ENCODE measurements around the gene RABGGTA. TPM values are rescaled to one million over a fixed set of nuclear protein-coding genes. Genes with fewer than 3 reads are reported as not detected.

The RABGGTA gene
- total RNA-seq, 2 experiments from 2014 or later, result 24.3 to 27.3 TPM

DNA sequence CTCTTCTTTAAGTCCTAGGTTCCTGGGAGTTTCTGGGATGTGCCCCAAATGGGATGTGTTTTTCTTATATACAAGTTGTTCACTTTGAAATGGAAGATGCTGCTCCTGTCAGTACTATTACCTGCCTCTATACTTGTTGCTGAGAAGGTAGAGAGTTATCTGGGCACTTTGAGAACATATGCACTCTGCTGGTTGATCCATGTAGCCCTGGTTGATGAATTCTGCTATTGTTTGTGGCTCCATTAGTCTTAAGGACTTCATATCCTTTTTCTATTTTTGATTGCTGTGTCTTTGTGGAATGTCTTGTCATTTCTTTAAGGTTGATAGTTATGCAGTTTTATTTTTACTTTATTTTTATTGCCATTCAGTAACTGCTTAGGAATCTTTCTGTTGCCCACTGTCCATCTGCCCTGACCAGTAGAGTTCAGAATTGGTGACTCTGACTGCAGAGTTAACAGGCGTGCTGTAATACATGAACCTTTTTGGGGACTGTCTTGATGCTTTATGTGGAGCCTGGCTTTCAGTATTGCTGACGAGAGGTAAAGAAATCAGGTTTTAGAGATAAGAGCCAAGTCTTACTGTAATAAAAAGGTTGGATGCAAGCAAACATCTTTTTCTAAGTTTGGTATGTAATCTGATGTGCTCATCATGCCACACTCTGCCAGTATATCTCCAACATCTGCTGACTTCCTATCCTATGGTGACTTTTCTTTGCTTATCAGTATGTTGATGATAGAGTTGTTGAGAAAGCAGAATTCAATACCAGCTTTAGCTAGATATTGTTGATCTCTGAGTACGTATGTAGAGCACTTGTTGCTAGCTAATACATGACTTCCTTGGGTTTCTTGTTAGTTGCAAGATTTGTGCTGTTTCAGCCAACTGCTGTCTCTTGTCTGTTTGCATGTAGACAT, 37.0 kb downstream of the RABGGTA start:
- BruUV-seq (replicated peaks), result no TSS peak
- no peak; the same call in 1 of the 2 replicates for TF ChIP-seq CTCF (conservative IDR thresholded peaks at IDR 0.05; ENCODE audit: low read length)
- Histone ChIP-seq H2AFZ (ENCODE audit: low read length) (no peak overlapping the region), H3K9me3 (ENCODE audit: low read length) (no peaks in the 10 kb centered on the region), H3K36me3 (ENCODE audit: insufficient read depth, low read length) (peaks cover 55% of the 10 kb centered on the region), H3K4me3 (ENCODE audit: low read depth, low read length, poor library complexity, severe bottlenecking) (peak overlapping the region; percentile 84), H3K27ac (ENCODE audit: low read depth, low read length, poor library complexity, severe bottlenecking) (no peak overlapping the region), H3K79me2 (ENCODE audit: insufficient read depth, low read depth, low read length) (peaks cover 36% of the 10 kb centered on the region), H3K4me1 (ENCODE audit: insufficient read depth, low read length, poor library complexity, severe bottlenecking) (peaks cover 30% of the 10 kb centered on the region), H3K4me2 (ENCODE audit: low read length) (peak overlapping the region; percentile 87), H3K9me2 (ENCODE audit: insufficient read depth, low read length) (no peaks in the 10 kb centered on the region), H4K20me1 (ENCODE audit: insufficient read depth, low read length) (no peaks in the 10 kb centered on the region)
- POLR2A ChIA-PET, result interaction anchor here (0.6 to 1.2 kb wide), 4 partner anchors 7 to 40 kb away, joined by 3 to 4 read pairs (median 4); partner anchors contain the start of gene CHMP4A
- intact Hi-C loops (cut with micrococcal nuclease; ENCODE audit: unreplicated experiment), result no loop called here
- DNase-seq (ENCODE audit: low spot score), result no peak
- CTCF ChIA-PET (ENCODE audit: unreplicated experiment), result no interaction called here

DNA sequence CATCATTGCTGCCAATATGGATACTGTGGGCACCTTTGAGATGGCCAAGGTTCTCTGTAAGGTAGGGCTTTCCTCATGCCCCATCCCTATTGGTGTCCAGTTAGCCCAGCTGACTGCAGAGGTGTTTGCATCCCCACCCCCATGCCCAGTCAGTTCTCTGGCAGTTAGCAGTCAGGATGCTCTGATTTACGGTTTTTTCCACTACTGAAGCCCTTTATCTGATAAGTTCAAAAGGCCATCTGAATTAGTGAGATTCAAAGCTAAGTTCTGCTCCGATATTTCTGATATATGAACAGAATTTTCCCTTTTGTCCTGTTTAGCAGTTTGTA, 37.9 kb downstream of the RABGGTA start:
- TF ChIP-seq EZH2phosphoT487 (IDR thresholded peaks at IDR 0.05; ENCODE audit: borderline replicate concordance, low read depth, low read length), result no peak
- no peak for TF ChIP-seq CTCF (conservative IDR thresholded peaks at IDR 0.05; ENCODE audit: low read length)
- H3K79me2 ChIP-seq (ENCODE audit: insufficient read depth, low read depth, low read length), result peaks cover 39% of the 10 kb centered on the region
- intact Hi-C loops (cut with micrococcal nuclease; ENCODE audit: unreplicated experiment), result no loop called here
- peaks cover 30% of the 10 kb centered on the region for H3K4me1 ChIP-seq (ENCODE audit: insufficient read depth, low read length, poor library complexity, severe bottlenecking)
- POLR2A ChIA-PET, result interaction anchor here (0.6 to 1.5 kb wide), 3 partner anchors 9 to 41 kb away, joined by 4 to 8 read pairs (median 4); partner anchors contain the start of genes CHMP4A and TINF2
- H3K4me3 ChIP-seq (ENCODE audit: low read depth, low read length, poor library complexity, severe bottlenecking), result peak overlapping the region; percentile 84
- peak overlapping the region; percentile 87 for H3K4me2 ChIP-seq (ENCODE audit: low read length)
- no peaks in the 10 kb centered on the region for H4K20me1 ChIP-seq (ENCODE audit: insufficient read depth, low read length)
- H3K9me2 ChIP-seq (ENCODE audit: insufficient read depth, low read length), result no peaks in the 10 kb centered on the region
- no peaks in the 10 kb centered on the region for H3K9me3 ChIP-seq (ENCODE audit: low read length)
- no peak overlapping the region for H2AFZ ChIP-seq (ENCODE audit: low read length)
- BruUV-seq (replicated peaks), result no TSS peak
- peaks cover 50% of the 10 kb centered on the region for H3K36me3 ChIP-seq (ENCODE audit: insufficient read depth, low read length)
- peak overlapping the region; percentile 74 for H3K27ac ChIP-seq (ENCODE audit: low read depth, low read length, poor library complexity, severe bottlenecking)
- DNase-seq (ENCODE audit: low spot score), result no peak
- CTCF ChIA-PET (ENCODE audit: unreplicated experiment), result no interaction called here

Measured in OCI-LY7 (cell line).